NCI-H2171 (cell line): ENCODE results near the gene SLC25A22.
A peak's percentile ranks its signal among the peaks of the same experiment; 100 is the strongest.

ENCODE experiments used
- DNase-seq: peaks from one replicate; lab custom pipeline; 2025; lab: John Stamatoyannopoulos, UW

The SLC25A22 gene

GRCh38 chr11:803467-803742 is 5.3 kb upstream of the SLC25A22 start:
- no peak for DNase-seq

GRCh38 chr11:802693-803466 is 4.8 kb upstream of the SLC25A22 start:
- DNase-seq, result no peak

GRCh38 chr11:802018-802617 is 4.0 kb upstream of the SLC25A22 start:
- no peak for DNase-seq

- no peak for DNase-seq
Measured at GRCh38 chr11:801097-801780, 3.2 kb upstream of the SLC25A22 start.

- no peak for DNase-seq
Measured at GRCh38 chr11:800473-800872, 2.4 kb upstream of the SLC25A22 start.

GRCh38 chr11:799641-800316 is 1.7 kb upstream of the SLC25A22 start:
- no peak for DNase-seq

- peak; percentile 77 for DNase-seq
Measured at GRCh38 chr11:797296-798092, 587 bp downstream of the SLC25A22 start.

GRCh38 chr11:796565-797295 is 1.4 kb downstream of the SLC25A22 start:
- DNase-seq, result no peak

- DNase-seq, result no peak
Measured at GRCh38 chr11:795634-796564, 2.2 kb downstream of the SLC25A22 start.

GRCh38 chr11:794766-795633 is 3.1 kb downstream of the SLC25A22 start:
- no peak for DNase-seq

- no peak for DNase-seq
Measured at GRCh38 chr11:794013-794765, 3.9 kb downstream of the SLC25A22 start.

- no peak for DNase-seq
Measured at GRCh38 chr11:793556-793955, 4.5 kb downstream of the SLC25A22 start.

GRCh38 chr11:792873-793272 is 5.2 kb downstream of the SLC25A22 start:
- no peak for DNase-seq

GRCh38 chr11:792535-792821 is 5.6 kb downstream of the SLC25A22 start:
- no peak for DNase-seq

- no peak for DNase-seq
Measured at GRCh38 chr11:791658-792534, 6.2 kb downstream of the SLC25A22 start.

- no peak for DNase-seq
Measured at GRCh38 chr11:790721-791564, 7.1 kb downstream of the SLC25A22 start.

- DNase-seq, result no peak
Measured at GRCh38 chr11:789943-790342, 8.1 kb downstream of the SLC25A22 start, which contains the start of gene CEND1. Gene CEND1, minus strand, starts transcription at chr11:790090. Its CDS starts 1,514 bp downstream, at chr11:788576.
